Measurements from ENCODE around the gene RRM2. TPM values are rescaled to one million over a fixed set of nuclear protein-coding genes. Genes with fewer than 3 reads are reported as not detected.

Gene RRM2
- total RNA-seq, 1 experiment from 2014 or later = 330 TPM

DNA sequence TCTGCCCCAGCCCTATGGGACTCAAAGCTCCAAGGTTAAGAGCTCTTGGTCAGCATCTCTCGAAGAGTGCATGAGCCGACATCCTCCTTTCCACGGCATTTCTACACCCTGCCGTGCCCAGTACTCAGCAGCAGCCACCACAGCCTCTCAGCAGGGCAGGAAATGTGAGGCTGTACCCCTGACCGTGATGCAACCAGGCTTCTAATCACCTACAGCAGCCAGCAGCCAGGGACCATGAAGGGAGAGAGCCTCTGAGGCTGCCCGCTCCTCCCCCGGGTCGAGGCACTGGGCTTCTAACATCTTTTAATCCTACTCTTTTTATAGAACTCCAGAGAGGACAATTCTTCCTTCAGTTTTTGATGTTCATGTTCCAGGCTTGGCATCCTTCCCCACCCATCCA, 48.8 kb upstream of the RRM2 start:
- ChIA-PET CTCF (interaction anchor here (0.9 to 5.3 kb wide), 11 partner anchors 9 to 365 kb away, joined by 3 to 91 read pairs (median 7); no protein-coding TSS in a partner anchor), RAD21 (ENCODE audit: low non-redundant PET in 1 of 2, low total read pairs in 2 of 2, uncharacterized antibody in 2 of 2, unreplicated experiment in 2 of 2) (interaction anchor here (0.7 to 2.6 kb wide), 6 partner anchors 21 to 362 kb away, joined by 3 to 18 read pairs (median 6); no protein-coding TSS in a partner anchor), POLR2A (no interaction called here)
- no peaks in the 10 kb centered on the region for H3K27me3 ChIP-seq (ENCODE audit: insufficient read depth, low read length)
- peaks cover under 1 to 9% of the 10 kb centered on the region in 2 experiments; a peak in 3 of 4 replicates for H3K4me1 ChIP-seq (ENCODE audit: control insufficient read depth in 1 of 2, insufficient read depth in 2 of 2, low read length in 2 of 2)
- no peaks in the 10 kb centered on the region for H3K9me3 ChIP-seq (ENCODE audit: control insufficient read depth in 1 of 2, insufficient read depth in 1 of 2, low read depth in 1 of 2, low read length in 2 of 2)
- intact Hi-C loops (cut with micrococcal nuclease) = loop anchor here (5.0 kb wide), 1 partner anchor 594 kb away; no protein-coding TSS in a partner anchor
- H3K79me2 ChIP-seq (ENCODE audit: insufficient read depth, low read length) = no peaks in the 10 kb centered on the region
- no peak for TF ChIP-seq TCF7L2 (IDR thresholded peaks at IDR 0.05; ENCODE audit: borderline replicate concordance, extremely low read depth, insufficient read depth, insufficient read length)
- TF ChIP-seq ELF1 (IDR thresholded peaks at IDR 0.05; ENCODE audit: borderline replicate concordance, low read depth) = no peak
- no peak for TF ChIP-seq POLR2A (IDR thresholded peaks at IDR 0.05; ENCODE audit: borderline replicate concordance, extremely low read depth, insufficient read depth, insufficient read length)
- no peak for TF ChIP-seq FOSL1 (IDR thresholded peaks at IDR 0.05; ENCODE audit: low read depth)
- no peak for TF ChIP-seq SIN3A (IDR thresholded peaks at IDR 0.05; ENCODE audit: low read depth)
- no peak for TF ChIP-seq JUND (IDR thresholded peaks at IDR 0.05)
- TF ChIP-seq EZH2phosphoT487 (IDR thresholded peaks at IDR 0.05; ENCODE audit: borderline replicate concordance) = no peak
- TF ChIP-seq SRF (IDR thresholded peaks at IDR 0.05; ENCODE audit: low read depth) = no peak
- TF ChIP-seq, protein P1, sequence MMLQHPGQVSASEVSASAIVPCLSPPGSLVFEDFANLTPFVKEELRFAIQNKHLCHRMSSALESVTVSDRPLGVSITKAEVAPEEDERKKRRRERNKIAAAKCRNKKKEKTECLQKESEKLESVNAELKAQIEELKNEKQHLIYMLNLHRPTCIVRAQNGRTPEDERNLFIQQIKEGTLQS (IDR thresholded peaks at IDR 0.05) = no peak
- TF ChIP-seq ZNF274 (IDR thresholded peaks at IDR 0.05; ENCODE audit: low read depth, low read length) = no peak
- TF ChIP-seq, protein P2, sequence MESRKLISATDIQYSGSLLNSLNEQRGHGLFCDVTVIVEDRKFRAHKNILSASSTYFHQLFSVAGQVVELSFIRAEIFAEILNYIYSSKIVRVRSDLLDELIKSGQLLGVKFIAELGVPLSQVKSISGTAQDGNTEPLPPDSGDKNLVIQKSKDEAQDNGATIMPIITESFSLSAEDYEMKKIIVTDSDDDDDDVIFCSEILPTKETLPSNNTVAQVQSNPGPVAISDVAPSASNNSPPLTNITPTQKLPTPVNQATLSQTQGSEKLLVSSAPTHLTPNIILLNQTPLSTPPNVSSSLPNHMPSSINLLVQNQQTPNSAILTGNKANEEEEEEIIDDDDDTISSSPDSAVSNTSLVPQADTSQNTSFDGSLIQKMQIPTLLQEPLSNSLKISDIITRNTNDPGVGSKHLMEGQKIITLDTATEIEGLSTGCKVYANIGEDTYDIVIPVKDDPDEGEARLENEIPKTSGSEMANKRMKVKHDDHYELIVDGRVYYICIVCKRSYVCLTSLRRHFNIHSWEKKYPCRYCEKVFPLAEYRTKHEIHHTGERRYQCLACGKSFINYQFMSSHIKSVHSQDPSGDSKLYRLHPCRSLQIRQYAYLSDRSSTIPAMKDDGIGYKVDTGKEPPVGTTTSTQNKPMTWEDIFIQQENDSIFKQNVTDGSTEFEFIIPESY (IDR thresholded peaks at IDR 0.05; ENCODE audit: extremely low read depth, insufficient replicate concordance, low read length) = no peak
- TF ChIP-seq, protein P3, sequence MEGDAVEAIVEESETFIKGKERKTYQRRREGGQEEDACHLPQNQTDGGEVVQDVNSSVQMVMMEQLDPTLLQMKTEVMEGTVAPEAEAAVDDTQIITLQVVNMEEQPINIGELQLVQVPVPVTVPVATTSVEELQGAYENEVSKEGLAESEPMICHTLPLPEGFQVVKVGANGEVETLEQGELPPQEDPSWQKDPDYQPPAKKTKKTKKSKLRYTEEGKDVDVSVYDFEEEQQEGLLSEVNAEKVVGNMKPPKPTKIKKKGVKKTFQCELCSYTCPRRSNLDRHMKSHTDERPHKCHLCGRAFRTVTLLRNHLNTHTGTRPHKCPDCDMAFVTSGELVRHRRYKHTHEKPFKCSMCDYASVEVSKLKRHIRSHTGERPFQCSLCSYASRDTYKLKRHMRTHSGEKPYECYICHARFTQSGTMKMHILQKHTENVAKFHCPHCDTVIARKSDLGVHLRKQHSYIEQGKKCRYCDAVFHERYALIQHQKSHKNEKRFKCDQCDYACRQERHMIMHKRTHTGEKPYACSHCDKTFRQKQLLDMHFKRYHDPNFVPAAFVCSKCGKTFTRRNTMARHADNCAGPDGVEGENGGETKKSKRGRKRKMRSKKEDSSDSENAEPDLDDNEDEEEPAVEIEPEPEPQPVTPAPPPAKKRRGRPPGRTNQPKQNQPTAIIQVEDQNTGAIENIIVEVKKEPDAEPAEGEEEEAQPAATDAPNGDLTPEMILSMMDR (IDR thresholded peaks at IDR 0.05 in 2 of 3, conservative IDR thresholded peaks at IDR 0.05 in 1 of 3; ENCODE audit: borderline replicate concordance in 1 of 3, insufficient read depth in 1 of 3, low read depth in 2 of 3, low read length in 2 of 3) = no peak
- no peak for TF ChIP-seq ZFX (IDR thresholded peaks at IDR 0.05)
- TF ChIP-seq, protein P4, sequence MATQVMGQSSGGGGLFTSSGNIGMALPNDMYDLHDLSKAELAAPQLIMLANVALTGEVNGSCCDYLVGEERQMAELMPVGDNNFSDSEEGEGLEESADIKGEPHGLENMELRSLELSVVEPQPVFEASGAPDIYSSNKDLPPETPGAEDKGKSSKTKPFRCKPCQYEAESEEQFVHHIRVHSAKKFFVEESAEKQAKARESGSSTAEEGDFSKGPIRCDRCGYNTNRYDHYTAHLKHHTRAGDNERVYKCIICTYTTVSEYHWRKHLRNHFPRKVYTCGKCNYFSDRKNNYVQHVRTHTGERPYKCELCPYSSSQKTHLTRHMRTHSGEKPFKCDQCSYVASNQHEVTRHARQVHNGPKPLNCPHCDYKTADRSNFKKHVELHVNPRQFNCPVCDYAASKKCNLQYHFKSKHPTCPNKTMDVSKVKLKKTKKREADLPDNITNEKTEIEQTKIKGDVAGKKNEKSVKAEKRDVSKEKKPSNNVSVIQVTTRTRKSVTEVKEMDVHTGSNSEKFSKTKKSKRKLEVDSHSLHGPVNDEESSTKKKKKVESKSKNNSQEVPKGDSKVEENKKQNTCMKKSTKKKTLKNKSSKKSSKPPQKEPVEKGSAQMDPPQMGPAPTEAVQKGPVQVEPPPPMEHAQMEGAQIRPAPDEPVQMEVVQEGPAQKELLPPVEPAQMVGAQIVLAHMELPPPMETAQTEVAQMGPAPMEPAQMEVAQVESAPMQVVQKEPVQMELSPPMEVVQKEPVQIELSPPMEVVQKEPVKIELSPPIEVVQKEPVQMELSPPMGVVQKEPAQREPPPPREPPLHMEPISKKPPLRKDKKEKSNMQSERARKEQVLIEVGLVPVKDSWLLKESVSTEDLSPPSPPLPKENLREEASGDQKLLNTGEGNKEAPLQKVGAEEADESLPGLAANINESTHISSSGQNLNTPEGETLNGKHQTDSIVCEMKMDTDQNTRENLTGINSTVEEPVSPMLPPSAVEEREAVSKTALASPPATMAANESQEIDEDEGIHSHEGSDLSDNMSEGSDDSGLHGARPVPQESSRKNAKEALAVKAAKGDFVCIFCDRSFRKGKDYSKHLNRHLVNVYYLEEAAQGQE (IDR thresholded peaks at IDR 0.05; ENCODE audit: low read depth) = no peak
- TF ChIP-seq POLR2AphosphoS5 (IDR thresholded peaks at IDR 0.05; ENCODE audit: low read depth, low read length) = no peak
- TF ChIP-seq CBX3 (IDR thresholded peaks at IDR 0.05; ENCODE audit: low read depth) = no peak
- TF ChIP-seq EGR1 (IDR thresholded peaks at IDR 0.05; ENCODE audit: low read depth) = no peak
- TF ChIP-seq CEBPB (IDR thresholded peaks at IDR 0.05; ENCODE audit: low read depth) = no peak
- no peak overlapping the region for H3K4me2 ChIP-seq (ENCODE audit: low read length)
- H3K9me2 ChIP-seq (ENCODE audit: insufficient read depth) = no peaks in the 10 kb centered on the region
- no peak overlapping the region for H3K4me3 ChIP-seq (replicated peaks in 1 of 2; ENCODE audit: low read depth in 1 of 2, low read length in 2 of 2)
- H3K9ac ChIP-seq (ENCODE audit: low read length) = no peak overlapping the region
- DNase-seq (ENCODE audit: low read depth, low spot score) (no peak), ATAC-seq (no peak)
- no peaks in the 10 kb centered on the region for H3K36me3 ChIP-seq (ENCODE audit: control insufficient read depth in 1 of 2, insufficient read depth in 2 of 2, low read length in 2 of 2)
- no peaks in the 10 kb centered on the region for H4K20me1 ChIP-seq (ENCODE audit: insufficient read depth)
- BruUV-seq (replicated peaks) = no TSS peak
- H2AFZ ChIP-seq (ENCODE audit: low read depth, low read length, poor library complexity, severe bottlenecking) = no peak overlapping the region
- H3K27ac ChIP-seq (ENCODE audit: low read depth, low read length) = no peak overlapping the region

Measured in HCT116 (cell line).